Head of caudate nucleus (tissue), 42 donors: ENCODE results near the gene ATMIN.
A peak's percentile ranks its signal among the peaks of the same experiment; 100 is the strongest.

Experiments
- DNase-seq, 42 donors: peaks; one replicate each; pipeline versions ENCODE4 v3.0.0 to v3.0.0-alpha.2; 2020 to 2021; ENCODE audit warnings: mixed read lengths in 7 of 42
- intact Hi-C: fragments of 100-400 bp; cut with DNase I; formaldehyde crosslinking; loops from one replicate; pipeline ENCODE4 v1.15.0; 2022

ATMIN gene

DNA sequence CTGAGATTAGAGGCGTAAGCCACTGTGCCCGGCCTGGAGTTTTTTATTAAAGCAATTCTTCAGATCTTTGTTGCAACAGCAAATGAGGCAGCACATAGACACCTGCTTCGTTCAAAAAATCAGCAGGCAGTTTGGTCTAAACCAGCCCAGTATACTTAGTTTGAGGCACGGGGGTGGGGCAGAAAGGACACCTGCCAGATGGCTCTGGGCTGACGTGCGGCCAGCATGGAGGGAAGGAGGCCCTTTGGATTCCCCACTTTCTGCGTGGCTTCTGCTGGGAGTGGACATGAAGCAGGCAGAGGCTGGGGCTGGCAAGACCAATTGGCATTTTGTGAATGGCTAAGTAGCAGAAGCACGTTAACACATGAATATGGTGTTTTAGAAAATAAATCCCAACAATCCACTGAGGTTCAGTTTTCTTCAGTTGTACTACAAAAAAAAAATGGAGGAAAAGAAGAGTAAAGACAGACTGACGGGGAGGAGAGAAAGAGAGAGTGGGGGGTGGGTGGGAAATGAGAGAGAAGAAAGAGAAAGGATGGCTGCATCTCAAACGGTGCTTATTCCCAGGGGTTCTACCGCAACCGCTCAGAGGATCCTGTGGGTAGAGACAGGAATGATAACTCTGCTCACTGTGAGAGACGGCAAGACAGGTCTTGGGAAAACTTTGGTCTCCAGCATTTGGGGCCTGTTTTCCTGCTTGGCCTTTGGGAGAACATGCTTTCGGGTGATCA is 25.1 kb downstream of the ATMIN start:
- intact Hi-C loops, result no loop called here
- no peak for DNase-seq

DNA sequence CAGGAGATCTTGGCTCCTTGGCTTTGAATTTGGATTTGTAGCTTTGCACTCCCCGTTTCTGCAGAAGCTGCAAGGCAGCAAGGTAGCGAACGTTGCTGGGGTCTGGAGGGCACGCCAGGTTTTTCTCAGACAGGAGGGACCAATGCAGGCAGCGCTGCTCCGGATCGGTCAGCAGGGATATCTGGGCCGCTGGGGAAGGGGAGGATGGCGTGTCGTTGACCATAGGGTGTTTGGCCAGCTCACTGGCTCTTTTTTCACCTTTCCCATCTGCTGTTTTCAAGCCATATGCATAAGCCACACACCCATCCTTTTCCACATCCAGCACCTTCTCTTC is 25.6 kb downstream of the ATMIN start:
- intact Hi-C loops, result no loop called here
- DNase-seq, result no peak

DNA sequence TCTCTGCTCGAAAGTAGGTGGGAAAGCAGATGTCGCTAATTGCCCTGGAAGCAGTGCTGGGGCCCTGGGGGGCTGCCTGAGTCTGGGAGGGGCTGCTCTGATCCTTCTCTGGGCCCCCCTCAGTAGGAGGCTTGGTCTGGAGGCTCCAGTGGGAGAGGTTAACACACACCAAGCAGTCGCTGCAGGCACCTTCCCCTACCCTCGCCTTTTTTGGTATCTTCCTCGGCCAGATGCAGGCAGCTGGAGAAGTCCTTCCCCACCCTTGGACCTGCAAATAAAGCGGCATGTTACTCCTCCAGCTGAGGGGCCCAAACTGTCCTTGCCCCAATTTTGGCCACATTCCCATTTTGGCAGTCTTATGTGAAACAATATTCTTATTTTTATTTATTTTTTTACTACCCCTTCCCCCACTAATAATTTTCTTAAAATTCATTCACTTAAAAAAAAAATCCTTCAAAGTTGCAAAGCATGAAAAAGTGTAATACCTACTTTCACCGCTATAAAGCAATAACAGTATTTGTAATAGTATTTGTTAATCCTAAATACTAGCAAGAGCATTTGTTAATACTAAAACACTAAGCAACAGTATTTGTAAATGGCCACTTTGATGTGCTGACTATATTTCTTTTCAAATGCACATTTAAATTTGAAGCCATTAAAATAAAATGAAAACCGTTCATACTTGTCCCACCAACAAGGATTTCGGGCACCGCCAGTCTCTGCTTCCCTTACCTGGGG is 26.4 kb downstream of the ATMIN start:
- DNase-seq, result no peak

DNA sequence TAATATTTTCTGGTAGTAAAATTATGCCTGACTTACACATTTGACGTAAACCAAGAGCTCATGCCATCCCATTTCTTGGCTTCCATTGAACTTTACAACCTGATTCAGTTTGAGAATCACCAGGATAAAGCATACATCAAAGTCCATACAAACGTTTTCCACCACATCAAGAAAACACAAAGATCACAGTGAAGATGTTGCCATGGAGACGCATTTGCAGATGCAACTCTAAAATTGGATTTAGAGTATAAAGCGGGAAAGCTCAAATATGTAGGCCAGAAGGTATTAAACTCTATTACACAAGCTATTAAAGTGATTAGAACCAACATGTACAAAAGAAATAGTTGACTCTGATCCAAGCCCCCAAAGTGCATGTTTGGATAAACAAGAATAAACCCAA is 31.0 kb downstream of the ATMIN start:
- intact Hi-C loops, result no loop called here
- no peak for DNase-seq

More for the DNA sequence above, 26.4 kb downstream of the ATMIN start:
- intact Hi-C loops, result no loop called here

DNA sequence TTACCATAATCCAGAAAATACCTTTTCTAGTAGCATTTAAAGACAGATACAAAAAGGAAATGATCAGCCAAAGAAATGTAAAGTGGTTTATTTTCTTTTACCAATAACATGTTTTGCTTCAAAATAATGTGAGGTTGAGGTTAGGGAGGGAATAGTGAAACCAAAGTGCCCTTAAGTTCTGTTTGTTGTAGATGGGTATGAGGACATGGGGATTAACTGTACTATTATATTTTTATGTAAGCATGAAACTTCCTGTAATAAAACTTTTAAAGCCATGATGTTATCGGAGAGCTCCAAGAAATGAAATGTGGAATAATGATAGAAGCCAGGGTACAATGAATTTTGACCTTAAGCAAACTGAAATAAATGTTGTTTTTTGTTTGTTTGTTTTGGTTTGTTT is 31.5 kb downstream of the ATMIN start:
- no peak for DNase-seq
- intact Hi-C loops, result no loop called here

DNA sequence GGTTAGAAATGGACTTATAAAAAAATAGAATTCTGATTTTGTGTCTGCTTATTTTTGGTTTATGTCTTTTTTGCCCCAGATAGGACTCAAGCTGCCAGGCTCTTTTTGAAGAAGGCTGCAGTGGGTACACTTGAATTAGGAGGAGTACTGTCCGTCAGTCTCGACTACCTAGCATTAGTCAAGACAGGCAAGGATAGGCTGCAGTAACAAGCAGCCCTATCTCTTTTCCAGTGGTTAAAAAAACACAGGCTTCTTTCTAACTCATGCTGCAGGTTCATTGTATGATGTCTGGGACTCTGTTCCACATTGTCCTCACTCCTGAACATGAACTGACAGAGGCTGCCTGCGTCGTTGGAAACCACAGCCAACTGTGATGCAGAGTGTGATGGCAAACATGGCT is 33.4 kb downstream of the ATMIN start:
- no peak for DNase-seq
- intact Hi-C loops, result no loop called here

DNA sequence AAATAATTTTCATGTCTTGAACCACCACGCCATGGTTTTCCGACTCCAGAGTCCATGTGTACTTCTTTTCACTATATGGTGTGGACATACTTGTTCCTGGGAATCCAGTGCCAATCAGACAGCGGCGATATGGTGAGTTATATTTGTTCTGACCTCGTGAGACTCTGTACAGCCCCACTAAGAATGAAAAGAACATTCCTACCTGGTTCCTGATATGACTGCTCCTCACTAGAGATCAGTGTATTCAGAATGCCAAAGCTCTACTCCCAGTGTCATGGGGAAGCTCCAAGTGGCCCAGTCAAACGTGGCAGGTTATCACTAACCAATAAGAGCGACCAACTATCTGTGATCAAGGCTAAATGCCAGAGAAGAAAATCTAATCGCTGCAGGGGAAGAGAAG is 35.3 kb downstream of the ATMIN start:
- intact Hi-C loops, result loop anchor here (10.0 kb wide), 1 partner anchor 66 kb away; the partner anchor contains the start of genes CENPN and CMC2
- no peak for DNase-seq

DNA sequence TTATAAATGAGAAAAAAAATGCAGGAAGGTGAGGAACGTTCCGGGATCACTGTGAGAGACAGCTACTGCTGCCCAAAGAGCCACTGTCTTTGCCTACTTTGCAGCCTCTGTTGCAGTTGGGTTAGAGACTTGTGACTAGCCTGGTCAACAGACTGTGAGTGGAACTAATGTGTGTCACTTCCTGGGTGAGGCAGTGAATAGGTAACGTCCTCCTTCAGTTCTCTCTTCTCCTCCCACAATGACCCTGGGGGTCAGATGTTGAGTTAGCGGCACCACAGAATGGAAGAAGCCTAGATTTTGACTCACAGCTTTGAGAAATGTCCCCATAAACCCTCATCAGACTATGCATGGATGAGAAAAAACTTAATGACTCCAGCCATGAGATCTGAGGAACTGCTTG is 36.2 kb downstream of the ATMIN start:
- DNase-seq, result no peak
- intact Hi-C loops, result loop anchor here (10.0 kb wide), 1 partner anchor 67 kb away; the partner anchor contains the start of genes CENPN and CMC2

DNA sequence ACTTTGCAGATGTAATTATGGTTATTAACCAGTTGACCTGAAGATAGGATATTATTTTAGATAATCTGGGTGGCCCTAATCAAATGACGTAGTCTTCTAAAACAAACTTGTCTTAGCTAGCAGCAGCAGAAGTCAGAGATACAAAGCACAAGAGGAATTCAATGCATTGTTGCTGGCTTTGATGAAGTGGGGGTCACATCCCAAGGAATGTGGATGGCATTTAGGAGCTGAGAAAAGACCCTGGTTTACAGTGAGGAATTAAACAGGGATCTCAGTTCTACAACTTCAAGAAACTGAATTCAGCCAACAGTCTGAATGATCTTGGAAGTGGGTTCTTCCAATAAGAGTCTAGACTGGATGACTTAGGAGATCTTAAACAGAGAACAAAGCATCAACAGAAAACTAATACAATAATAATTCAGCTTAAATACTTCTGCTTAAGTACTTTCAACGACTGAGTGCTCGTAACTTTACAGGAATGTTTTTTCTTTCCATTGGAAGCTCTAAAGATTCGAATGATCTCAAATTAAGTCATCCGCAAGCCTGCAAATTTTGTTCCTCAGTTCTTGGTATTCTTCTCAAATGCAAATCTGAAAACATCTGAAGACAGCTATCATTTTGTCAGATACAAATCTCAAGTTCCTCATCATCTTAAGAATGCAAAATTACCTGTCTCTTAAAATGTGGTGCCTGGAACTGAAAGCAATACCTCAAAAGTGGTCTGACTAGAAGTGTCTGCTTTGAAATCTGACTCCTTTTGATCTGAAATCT is 38.1 kb downstream of the ATMIN start:
- intact Hi-C loops, result loop anchor here (10.0 kb wide), 1 partner anchor 69 kb away; the partner anchor contains the start of genes CENPN and CMC2
- DNase-seq, result no peak

DNA sequence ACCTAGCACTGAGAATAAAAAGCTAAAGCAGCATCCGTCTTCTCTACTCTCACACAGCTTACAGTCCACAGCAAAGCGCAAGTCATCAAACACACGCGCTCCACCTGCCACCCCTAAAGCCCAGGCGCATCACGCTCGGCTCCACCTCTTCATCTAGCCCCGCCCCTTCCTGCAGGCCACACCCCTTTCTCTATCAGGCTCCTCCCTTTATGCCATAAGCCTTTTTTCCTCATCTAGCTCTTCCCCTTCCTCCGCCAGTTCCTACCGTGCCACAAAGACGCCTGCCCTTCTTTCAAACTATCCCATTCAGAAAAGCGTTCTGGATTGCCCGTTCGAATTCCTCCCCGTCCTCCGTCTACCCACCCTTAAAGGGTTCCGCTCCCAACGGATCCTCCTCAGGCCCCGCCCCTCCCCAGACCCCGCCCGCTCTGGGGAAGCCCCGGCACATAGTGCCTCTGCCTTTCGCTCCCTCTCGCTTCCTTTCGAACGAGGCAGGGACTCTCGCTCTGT is 41.0 kb downstream of the ATMIN start:
- peak; percentile 80 to 96 (median 92) for DNase-seq
- intact Hi-C loops, result loop anchor here (2.0 to 10.0 kb wide), 3 partner anchors 20 to 72 kb away; partner anchors contain the start of genes ATMIN, CENPN, CMC2 and GCSH

DNA sequence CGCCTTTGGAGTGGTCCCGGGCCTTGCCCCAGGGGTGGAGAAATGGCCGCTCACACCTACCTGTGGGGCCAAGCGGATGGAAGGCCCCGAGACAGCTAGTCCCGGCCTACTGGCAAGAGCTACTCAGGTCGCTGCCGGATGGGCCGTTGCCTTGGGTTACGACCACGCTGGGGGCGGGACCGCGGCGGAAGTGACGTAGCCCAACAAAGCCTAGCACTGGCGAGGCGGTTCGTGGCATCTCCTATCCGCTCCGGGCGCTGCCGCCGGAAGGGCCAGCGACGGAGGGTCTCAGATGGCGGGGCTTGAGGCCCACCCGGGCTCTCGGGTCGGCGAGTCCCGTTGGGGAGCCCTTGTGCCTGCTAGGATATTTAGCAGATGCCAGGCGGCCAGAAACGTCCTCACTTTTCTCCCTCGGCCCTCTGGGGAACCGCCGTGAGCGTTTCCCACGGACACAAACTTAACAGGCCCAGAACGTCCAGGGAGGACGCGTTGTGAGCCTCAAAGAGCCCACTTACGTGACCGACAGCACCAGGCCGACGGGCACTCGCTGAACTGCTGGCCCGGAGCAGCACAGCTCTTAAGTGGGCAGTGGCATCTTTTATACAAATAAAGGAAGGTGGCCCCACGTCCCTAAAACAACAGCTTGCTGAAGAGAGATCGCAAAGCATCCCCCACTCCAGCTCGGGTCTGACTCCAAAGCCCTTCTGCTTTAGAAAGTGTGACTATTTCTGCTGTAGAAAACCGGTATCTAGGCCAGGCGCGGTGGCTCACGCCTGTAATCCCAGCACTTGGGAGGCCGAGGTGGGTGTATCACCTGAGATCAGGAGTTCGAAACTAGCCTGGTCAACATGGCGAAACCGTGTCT is 41.7 kb downstream of the ATMIN start, which contains the start of gene C16orf46:
C16orf46 (minus strand) TSS at position 163 of the 865 bp plus-strand sequence. CDS start 13,283 bp downstream, outside the sequence.
- DNase-seq, result peak; percentile 97 to 100 (median 99)
- intact Hi-C loops, result loop anchor here (2.0 to 10.0 kb wide), 3 partner anchors 19 to 73 kb away; partner anchors contain the start of genes ATMIN, CENPN, CMC2 and GCSH

DNA sequence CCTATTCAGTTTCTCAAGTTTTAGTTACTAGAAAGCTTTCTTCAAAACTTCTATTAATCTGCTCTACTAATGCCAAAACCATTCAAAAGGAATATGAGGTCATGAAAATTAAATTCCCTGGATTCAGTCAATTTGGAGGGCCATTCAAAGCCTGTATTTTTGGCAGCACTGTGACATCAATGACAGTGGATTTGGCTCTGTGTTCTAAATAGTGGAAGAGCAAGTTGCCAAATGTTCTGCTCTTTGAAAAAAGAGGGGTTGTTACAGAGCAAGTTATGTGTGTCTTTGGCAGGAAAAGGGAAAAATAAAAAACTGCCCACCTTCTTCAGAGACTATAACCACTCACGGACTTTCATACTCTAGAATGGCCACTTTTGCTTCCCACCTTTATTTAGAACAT is 44.6 kb downstream of the ATMIN start:
- DNase-seq, result no peak

DNA sequence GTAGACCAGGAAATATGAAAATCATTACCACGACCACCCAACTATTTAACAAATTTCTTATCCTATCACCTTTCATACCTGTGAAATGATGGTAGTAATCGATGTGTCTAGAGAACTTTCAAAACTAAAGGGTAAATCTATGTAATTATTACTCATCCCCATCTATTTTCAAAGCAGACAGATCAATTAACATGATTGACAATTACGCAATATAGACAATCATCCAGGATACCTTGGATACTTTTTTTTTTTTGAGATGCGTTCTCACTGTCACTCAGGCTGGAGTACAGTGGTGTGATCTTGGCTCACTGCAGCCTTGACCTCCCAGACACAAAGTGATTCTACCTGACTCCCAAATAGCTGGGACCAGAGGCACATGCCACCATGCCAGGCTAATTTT is 45.4 kb downstream of the ATMIN start:
- no peak for DNase-seq
- intact Hi-C loops, result no loop called here

More for the DNA sequence above, 44.6 kb downstream of the ATMIN start:
- intact Hi-C loops, result no loop called here

DNA sequence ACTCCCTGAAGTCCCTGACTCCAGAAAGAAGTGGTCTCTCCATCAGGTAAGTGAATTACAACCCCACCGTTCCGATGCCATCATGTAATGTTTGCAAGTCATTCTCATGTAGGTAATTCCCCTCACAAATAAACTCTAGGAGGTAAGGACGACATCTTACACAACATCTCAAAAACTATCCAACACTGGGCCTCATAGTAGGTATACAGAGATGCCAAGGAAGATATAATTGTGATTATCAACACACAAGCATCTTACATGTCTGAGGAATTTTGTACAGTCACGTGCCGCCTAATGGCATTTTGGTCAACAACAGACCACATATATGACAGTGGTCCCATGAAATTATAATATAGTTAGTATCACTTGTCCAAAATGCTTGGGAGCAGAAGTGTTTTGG is 53.2 kb downstream of the ATMIN start:
- intact Hi-C loops, result no loop called here
- DNase-seq, result no peak

DNA sequence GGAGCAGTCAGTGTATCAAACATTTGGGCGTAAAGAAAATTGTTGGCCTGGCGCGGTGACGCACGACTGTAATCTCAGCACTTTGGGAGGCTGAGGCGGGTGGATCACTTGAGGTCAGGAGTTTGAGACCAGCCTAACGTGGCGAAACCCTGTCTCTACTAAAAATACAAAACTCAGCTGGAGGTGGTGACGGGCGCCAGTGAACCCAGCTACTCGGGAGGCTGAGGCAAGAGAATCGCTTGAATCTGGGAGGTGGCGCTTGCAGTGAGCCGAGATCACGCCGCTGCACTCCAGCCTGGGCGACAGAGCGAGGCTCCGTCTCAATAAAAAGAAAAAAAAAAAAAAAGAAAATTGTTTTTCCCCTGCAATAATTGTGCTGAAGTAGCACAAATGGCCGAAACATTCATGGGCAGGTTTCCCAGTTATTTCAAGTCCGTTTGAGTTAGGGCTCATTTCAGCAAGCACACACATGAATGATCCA is 59.2 kb downstream of the ATMIN start:
- peak in 1 of 42 donors; percentile 11 for DNase-seq
- intact Hi-C loops, result loop anchor here (10.0 kb wide), 2 partner anchors 110 to 220 kb away; partner anchors contain the start of gene GAN

DNA sequence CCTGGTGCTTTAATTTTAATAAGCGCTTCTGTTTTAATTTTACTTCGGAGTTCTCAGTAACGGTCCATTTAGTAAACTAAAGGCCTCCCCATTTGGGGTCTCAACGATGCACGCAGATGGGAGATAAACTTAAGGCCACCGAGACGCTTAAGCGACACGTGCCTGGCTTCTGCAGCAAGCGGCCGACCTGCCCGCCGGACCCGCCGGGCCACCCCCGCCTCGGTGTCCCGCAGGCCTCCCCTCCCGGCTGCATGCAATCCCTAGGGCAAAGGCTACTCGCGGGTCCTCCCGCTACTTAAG is 60.0 kb downstream of the ATMIN start:
- intact Hi-C loops, result loop anchor here (10.0 kb wide), 2 partner anchors 109 to 219 kb away; partner anchors contain the start of gene GAN
- DNase-seq, result peak in 1 of 42 donors; percentile 63

DNA sequence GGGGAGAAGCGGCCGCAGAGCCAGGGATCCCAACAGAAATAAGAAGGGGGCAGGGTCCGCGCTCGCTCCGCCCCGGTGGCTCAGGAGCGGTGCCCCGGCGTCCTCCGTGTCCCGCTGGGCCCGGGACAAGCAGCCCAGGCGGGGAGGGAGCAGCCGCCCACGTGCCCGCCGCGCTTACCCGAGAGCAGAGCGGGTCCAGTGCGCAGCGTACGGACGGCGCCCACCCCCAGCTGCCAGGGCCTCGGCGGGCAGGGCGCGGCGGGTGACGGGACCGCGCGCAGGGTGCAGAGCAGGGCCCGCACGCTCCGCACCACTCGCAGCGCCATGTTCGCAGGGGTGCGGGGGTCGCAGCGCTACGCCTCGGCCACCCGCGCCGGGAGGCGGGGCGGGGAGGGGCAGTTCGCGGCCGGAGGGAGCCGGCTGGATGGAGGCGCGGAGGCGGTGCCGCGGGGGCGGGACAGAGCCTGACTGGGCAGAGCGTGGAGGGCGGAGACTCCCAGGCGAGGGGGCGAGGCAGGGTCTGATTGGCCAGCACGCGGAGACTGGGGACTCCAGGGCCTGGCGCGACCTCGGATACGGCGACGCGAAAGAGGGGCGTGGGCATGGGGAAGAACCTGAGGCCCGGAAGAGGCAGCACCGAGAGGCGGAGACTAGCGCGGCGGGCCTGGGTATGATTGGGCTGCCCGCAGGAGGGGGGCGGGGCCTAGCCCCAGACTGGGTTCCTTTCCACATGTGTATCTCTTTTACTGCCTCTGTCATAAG is 60.5 kb downstream of the ATMIN start, which contains the start of gene GCSH:
GCSH (minus strand) TSS at position 443 of the 762 bp plus-strand sequence; CDS start at position 326, 117 bp downstream.
- DNase-seq, result peak; percentile 97 to 100 (median 100)
- intact Hi-C loops, result loop anchor here (2.0 to 10.0 kb wide), 3 partner anchors 19 to 219 kb away; partner anchors contain the start of genes C16orf46 and GAN
